GM23248 (cell line): ENCODE data around the gene SAXO1.

Experiments used
- EZH2 ChIP-seq: fragments of 200-600 bp; sonication (generic); IDR thresholded peaks from 2 replicates; pipeline ENCODE4 v1.6.1; 2018; ENCODE audit warnings: antibody characterized with exemption, mild to moderate bottlenecking; ENCODE audit not compliant: insufficient read depth, poor library complexity, severe bottlenecking
- EZH2phosphoT487 ChIP-seq: fragments of 200-600 bp; sonication (generic); IDR thresholded peaks from 2 replicates; pipeline ENCODE4 v1.6.1; 2018; ENCODE audit warnings: antibody characterized with exemption, moderate library complexity, mild to moderate bottlenecking, low read depth; ENCODE audit not compliant: insufficient read depth

- TF ChIP-seq EZH2phosphoT487 (no peak), EZH2 (no peak)
Measured at GRCh38 chr9:18910435-18910834, 122.6 kb downstream of the SAXO1 start.
